Gastrocnemius medialis (tissue), 4 donors: ENCODE results near the gene NANP. TPM values are rescaled to one million over a fixed set of nuclear protein-coding genes. Genes with fewer than 3 reads are reported as not detected.

ENCODE experiments used
- ATAC-seq, 2 donors: fragments of 150-250 bp; one replicate each; pipeline ENCODE4 v1.9.1; 2016
- DNase-seq, 2 donors: peaks; one replicate each; pipeline ENCODE4 v3.0.0-alpha.2; 2019
- H3K27ac ChIP-seq, 4 donors: fragments of 200-600 bp; sonication (generic); 1 replicate in 1 of 4; 2 replicates in 3 of 4; pipeline ENCODE4 v1.5.1; 2016 to 2018; ENCODE audit warnings: mild to moderate bottlenecking in 2 of 4, moderate library complexity in 1 of 4
- H3K27me3 ChIP-seq, 3 donors: fragments of 200-600 bp; sonication (generic) in 2 of 3; 1 replicate in 1 of 3; 2 replicates in 2 of 3; pipeline versions ENCODE4 v1.5.1 to v1.6.0; 2016 to 2019; ENCODE audit warnings: mild to moderate bottlenecking in 1 of 3, moderate library complexity in 1 of 3
- H3K36me3 ChIP-seq, 2 donors: fragments of 200-600 bp; sonication (generic) in 1 of 2; one replicate each; pipeline ENCODE4 v1.5.1; 2017 to 2018
- H3K4me1 ChIP-seq, 2 donors: fragments of 200-600 bp; sonication (generic) in 1 of 2; one replicate each; pipeline ENCODE4 v1.5.1; 2016 to 2017; ENCODE audit warnings: mild to moderate bottlenecking in 2 of 2
- H3K4me3 ChIP-seq, 4 donors: fragments of 200-600 bp; sonication (generic) in 3 of 4; 1 replicate in 1 of 4; 2 replicates in 3 of 4; pipeline ENCODE4 v1.5.1; 2016 to 2019; ENCODE audit warnings: mild to moderate bottlenecking in 2 of 4
- H3K9me3 ChIP-seq, 3 donors: fragments of 200-600 bp; sonication (generic) in 2 of 3; 1 replicate in 1 of 3; 2 replicates in 2 of 3; pipeline ENCODE4 v1.5.1; 2016 to 2019
- POLR2A ChIP-seq, 2 donors: fragments of 450-650 bp; IDR thresholded peaks; one replicate each; pipeline ENCODE4 v1.6.1; 2017; ENCODE audit warnings: antibody characterized with exemption in 2 of 2, mild to moderate bottlenecking in 2 of 2, moderate library complexity in 2 of 2
- in situ Hi-C, 4 donors: fragments of 200-750 bp; cut with MboI; loops; one replicate each; pipeline versions ENCODE4 v1.15.0 to v1.8.0; 2017; ENCODE audit warnings: low sequenced_read_pairs in 4 of 4
- intact Hi-C: fragments of 100-400 bp; cut with DNase I; formaldehyde crosslinking; loops from one replicate; pipeline ENCODE4 v1.15.1; 2023; ENCODE audit warnings: low total_unique reads
- total RNA-seq, 4 donors: library from RNA; depleted of rRNA; stranded (reverse); fragments of >200 nt; gene quantifications; one replicate each; pipeline versions ENCODE4 v1.1.0 to v1.2.3, GENCODE V29; 2016
- TF ChIP-seq, protein P1 (sequence below), 5 experiments: fragments of 450-650 bp in 3 of 5; fragments of 200-600 bp in 2 of 5; sonication (generic) in 2 of 5; IDR thresholded peaks in 4 of 5; conservative IDR thresholded peaks in 1 of 5; 1 replicate in 4 of 5; 2 replicates in 1 of 5; pipeline ENCODE4 v1.5.1; 2016 to 2019; ENCODE audit warnings: antibody characterized with exemption in 5 of 5, mild to moderate bottlenecking in 3 of 5, moderate library complexity in 3 of 5

Gene NANP
- total RNA-seq, 4 donors from 2014 or later, result 1.5 to 3.6 (median 2.6) TPM

DNA sequence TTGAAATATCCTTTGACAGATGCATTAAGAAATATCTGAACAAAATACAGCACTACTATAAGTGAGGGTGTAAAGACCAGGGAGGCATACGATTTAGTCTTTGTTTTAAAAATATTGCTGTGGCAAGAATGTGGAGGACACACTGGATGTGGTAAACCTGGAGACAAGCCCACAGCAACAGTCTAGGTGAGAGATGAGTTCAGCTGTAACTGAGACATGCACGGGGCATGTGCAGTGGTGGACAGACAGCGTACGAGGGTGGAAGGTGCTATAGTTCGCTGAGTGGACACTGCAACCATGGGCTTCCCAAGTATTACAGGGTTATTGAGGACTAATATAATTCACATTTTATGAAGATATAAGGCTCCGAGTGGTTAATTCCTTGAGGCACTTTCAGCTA is 1.8 kb downstream of the NANP start:
- Histone ChIP-seq H3K4me3 (peak overlapping the region in 1 of 4 donors; percentile 93), H3K27ac (no peak overlapping the region), H3K36me3 (no peaks in the 10 kb centered on the region), H3K4me1 (peaks cover 10 to 11% of the 10 kb centered on the region in 2 donors), H3K27me3 (no peaks in the 10 kb centered on the region), H3K9me3 (no peaks in the 10 kb centered on the region)
- in situ Hi-C loops (loop anchor here in 2 of 4 donors (5.0 to 25.0 kb wide), 2 partner anchors 75 to 240 kb away; partner anchors contain the start of gene ZNF337 (in 1 of the 2)), intact Hi-C loops (loop anchor here (2.0 to 5.0 kb wide), 2 partner anchors 75 to 245 kb away; partner anchors contain the start of gene ZNF337)
- no peak for ATAC-seq
- TF ChIP-seq, protein P1, sequence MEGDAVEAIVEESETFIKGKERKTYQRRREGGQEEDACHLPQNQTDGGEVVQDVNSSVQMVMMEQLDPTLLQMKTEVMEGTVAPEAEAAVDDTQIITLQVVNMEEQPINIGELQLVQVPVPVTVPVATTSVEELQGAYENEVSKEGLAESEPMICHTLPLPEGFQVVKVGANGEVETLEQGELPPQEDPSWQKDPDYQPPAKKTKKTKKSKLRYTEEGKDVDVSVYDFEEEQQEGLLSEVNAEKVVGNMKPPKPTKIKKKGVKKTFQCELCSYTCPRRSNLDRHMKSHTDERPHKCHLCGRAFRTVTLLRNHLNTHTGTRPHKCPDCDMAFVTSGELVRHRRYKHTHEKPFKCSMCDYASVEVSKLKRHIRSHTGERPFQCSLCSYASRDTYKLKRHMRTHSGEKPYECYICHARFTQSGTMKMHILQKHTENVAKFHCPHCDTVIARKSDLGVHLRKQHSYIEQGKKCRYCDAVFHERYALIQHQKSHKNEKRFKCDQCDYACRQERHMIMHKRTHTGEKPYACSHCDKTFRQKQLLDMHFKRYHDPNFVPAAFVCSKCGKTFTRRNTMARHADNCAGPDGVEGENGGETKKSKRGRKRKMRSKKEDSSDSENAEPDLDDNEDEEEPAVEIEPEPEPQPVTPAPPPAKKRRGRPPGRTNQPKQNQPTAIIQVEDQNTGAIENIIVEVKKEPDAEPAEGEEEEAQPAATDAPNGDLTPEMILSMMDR (IDR thresholded peaks at IDR 0.05 in 4 of 5, conservative IDR thresholded peaks at IDR 0.05 in 1 of 5), result no peak
- no peak for TF ChIP-seq POLR2A (IDR thresholded peaks at IDR 0.05)
- no peak for DNase-seq

DNA sequence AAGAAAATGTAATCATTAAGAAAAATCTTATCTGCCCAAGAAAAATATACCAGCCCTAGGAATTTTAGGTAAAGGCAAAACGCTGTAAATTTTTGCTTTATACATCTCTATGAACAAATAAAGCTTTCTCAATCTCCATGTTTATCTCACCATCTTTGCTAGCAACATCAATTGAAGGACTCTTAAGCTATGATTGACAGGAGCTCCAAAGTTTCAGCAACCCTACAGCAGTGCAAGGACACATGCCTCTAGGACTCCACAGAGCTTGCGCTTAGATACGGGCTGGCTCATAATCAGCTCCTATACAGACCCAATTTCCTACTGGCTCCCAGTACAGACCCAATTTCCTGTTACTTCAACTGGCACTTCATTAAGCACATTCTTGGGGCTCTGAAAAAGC is 4.3 kb downstream of the NANP start:
- ATAC-seq, result no peak
- Histone ChIP-seq H3K4me1 (peaks cover 8 to 10% of the 10 kb centered on the region in 2 donors), H3K36me3 (peaks cover 0 to 15% of the 10 kb centered on the region in 2 donors), H3K4me3 (no peak overlapping the region), H3K27me3 (no peaks in the 10 kb centered on the region), H3K9me3 (no peaks in the 10 kb centered on the region), H3K27ac (no peak overlapping the region)
- no peak for DNase-seq
- no peak for TF ChIP-seq POLR2A (IDR thresholded peaks at IDR 0.05)
- TF ChIP-seq, protein P1 (IDR thresholded peaks at IDR 0.05 in 4 of 5, conservative IDR thresholded peaks at IDR 0.05 in 1 of 5), result no peak
- in situ Hi-C loops (loop anchor here in 3 of 4 donors (10.0 to 25.0 kb wide), 2 partner anchors 55 to 243 kb away; no protein-coding TSS in a partner anchor), intact Hi-C loops (no loop called here)

DNA sequence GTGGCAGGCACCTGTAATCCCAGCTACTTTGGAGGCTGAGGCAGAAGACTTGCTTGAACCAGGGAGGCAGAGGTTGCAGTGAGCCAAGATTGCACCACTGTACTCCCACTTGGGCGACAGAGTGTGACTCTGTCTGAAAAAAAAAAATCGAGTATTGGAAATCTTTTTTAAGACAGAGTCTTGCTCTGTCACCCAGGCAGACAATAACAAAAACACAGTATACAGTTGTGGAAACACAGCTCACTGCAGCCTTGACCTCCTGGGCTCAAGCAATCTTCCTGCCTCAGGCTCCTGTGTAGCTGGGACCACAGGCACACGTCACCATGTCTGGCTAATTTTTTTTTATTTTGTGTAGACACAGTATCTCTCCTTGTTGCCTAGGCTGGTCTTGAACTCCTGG is 15.0 kb downstream of the NANP start:
- peaks cover 0 to 3% of the 10 kb centered on the region in 2 donors for H3K4me1 ChIP-seq
- no peak for DNase-seq
- H3K9me3 ChIP-seq, result no peaks in the 10 kb centered on the region
- in situ Hi-C loops (loop anchor here in 2 of 4 donors (25.0 kb wide), 1 partner anchor 254 kb away; no protein-coding TSS in a partner anchor), intact Hi-C loops (no loop called here)
- no peaks in the 10 kb centered on the region for H3K27me3 ChIP-seq
- H3K4me3 ChIP-seq, result no peak overlapping the region
- TF ChIP-seq, protein P1 (IDR thresholded peaks at IDR 0.05 in 4 of 5, conservative IDR thresholded peaks at IDR 0.05 in 1 of 5), result no peak
- TF ChIP-seq POLR2A (IDR thresholded peaks at IDR 0.05), result no peak
- H3K27ac ChIP-seq, result no peak overlapping the region
- ATAC-seq, result no peak
- H3K36me3 ChIP-seq, result no peaks in the 10 kb centered on the region

DNA sequence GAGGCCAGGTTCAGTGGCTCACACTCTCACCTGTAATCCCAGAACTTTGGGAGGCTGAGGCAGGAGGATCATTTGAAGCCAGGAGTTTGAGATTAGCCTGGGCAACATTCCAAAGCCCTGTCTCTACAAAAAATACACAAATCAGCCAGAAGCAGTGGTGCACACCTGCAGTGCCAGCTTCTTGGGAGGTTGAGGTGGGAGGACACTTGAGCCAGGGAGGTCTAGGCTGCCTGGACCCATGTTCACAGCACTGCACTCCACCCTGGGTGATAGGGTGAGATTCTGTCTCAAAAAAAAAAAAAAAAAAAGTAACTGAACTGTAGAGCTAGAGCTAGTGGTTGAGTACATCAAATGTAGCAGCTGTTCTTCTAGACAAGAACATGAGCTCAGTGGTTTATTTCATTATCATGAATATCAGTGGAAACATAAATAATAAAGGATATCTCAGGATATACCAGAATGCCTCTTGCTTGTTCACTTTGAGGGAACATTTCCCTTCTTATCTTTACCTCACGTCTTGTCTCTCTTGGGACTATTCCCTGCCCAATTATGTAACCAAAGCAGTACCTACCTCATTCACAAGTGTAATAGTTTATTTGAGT is 17.6 kb downstream of the NANP start:
- Histone ChIP-seq H3K27me3 (no peaks in the 10 kb centered on the region), H3K4me1 (peaks cover 0 to 3% of the 10 kb centered on the region in 2 donors), H3K9me3 (no peaks in the 10 kb centered on the region), H3K4me3 (no peak overlapping the region), H3K27ac (no peak overlapping the region), H3K36me3 (no peaks in the 10 kb centered on the region)
- TF ChIP-seq, protein P1 (IDR thresholded peaks at IDR 0.05 in 4 of 5, conservative IDR thresholded peaks at IDR 0.05 in 1 of 5), result no peak
- no peak for TF ChIP-seq POLR2A (IDR thresholded peaks at IDR 0.05)
- in situ Hi-C loops (loop anchor here in 2 of 4 donors (25.0 kb wide), 1 partner anchor 256 kb away; no protein-coding TSS in a partner anchor), intact Hi-C loops (no loop called here)
- no peak for DNase-seq
- ATAC-seq, result no peak
